Measurements from ENCODE around the gene CARD9.
"Not testable (repeated sequence)": the region's sequence is repeated elsewhere in the genome, so short reads cannot be mapped to it uniquely, and the experiment has no call there.

CARD9 gene

DNA sequence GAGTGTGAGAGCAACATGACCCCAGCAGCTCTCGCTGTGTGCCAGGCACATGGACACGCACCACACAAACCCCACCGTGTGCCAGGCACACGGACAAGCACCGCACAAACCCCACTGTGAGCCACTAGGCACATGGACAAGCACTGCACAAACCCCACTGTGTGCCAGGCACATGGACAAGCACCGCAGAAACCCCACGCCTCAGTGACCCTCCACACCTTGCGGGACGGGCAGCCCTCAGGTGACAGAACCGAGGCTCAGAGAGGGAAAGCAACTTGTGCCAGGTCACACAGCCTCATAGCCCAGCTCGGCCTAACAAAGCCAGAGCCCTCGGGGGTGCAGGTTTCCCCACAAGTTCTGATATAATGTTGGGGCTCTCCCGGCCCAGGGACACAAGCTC, 48.1 kb downstream of the CARD9 start:
- H3K4me1 ChIP-seq (ENCODE audit: control insufficient read depth, insufficient read depth, low read length, poor library complexity, severe bottlenecking), result peaks cover 11% of the 10 kb centered on the region
- no peak overlapping the region for H3K4me3 ChIP-seq (ENCODE audit: insufficient read depth, low read depth, low read length, poor library complexity, severe bottlenecking)
- no peak for DNase-seq

DNA sequence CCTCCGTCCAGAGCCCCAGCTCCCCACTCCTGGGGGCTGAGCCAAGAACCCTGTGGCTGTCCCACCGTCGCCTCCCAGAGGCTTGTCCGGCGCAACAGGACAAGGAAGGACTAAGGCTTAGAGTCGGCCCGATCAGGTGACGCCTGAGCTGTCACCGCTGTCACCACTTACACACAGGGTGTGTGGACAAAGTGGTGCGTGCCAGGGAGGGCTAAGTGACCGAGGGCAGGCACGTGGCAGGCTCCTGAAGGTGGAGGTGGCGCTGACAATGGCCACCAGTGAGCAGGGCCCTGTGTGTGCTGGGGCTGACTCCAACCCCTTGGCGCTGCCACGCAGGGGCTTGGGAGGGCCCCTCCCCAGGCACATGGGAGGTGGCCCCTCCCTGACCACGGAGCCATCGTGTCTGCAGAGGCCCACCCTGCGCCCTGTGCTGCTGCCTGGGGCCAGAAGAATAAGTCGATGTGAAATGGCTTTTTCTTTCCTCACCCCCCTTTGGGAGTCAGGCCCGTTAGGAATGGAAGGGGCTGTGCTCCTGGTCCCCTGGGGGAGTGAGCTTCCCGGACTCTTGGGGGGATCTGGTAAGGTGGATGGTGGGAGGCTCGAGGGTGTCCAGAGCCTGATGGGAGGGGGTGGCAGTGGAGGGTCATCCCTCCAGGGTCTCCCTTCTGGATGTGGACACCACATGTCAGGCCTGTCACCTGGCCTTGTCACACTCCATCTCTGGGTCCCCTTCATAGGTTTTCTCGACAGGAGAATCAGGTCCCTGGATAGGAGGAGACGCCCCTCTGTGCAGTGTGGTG, 48.8 kb downstream of the CARD9 start:
- no peak for DNase-seq
- Histone ChIP-seq H3K27ac (ENCODE audit: insufficient read depth, low read length, poor library complexity, severe bottlenecking) (no peak overlapping the region), H3K4me1 (ENCODE audit: control insufficient read depth, insufficient read depth, low read length, poor library complexity, severe bottlenecking) (peaks cover 11% of the 10 kb centered on the region)

More for the DNA sequence above, 48.1 kb downstream of the CARD9 start:
- no peaks in the 10 kb centered on the region for H3K36me3 ChIP-seq (ENCODE audit: control insufficient read depth, insufficient read depth, low read length)
- H3K27me3 ChIP-seq (replicated peaks; ENCODE audit: control insufficient read depth, insufficient read depth, low read length, poor library complexity, severe bottlenecking), result no peaks in the 10 kb centered on the region
- no peaks in the 10 kb centered on the region for H3K9me3 ChIP-seq (ENCODE audit: control insufficient read depth, low read length)
- H3K27ac ChIP-seq (ENCODE audit: insufficient read depth, low read length, poor library complexity, severe bottlenecking), result no peak overlapping the region

DNA sequence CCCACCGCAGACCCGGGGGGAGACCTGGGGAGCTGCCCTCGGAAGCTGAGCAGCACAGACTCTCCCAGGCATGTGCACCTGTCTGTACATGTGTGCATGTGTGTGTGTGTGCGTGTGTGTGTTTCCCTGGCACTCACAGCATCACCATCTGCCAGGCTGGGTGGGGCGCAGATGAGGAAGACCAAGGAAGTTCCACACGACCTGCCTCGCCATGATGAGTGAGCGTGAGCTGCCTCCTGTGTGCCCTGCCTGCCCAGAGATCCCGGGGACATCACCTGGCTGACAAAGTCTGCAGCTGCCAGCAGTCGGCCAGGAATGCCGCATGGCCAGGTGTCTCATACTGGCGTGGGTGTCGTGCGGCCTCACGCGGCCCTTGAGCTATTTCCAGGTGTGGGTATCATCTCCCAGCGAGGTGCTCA, 50.1 kb downstream of the CARD9 start:
- Histone ChIP-seq H3K36me3 (ENCODE audit: control insufficient read depth, insufficient read depth, low read length) (no peaks in the 10 kb centered on the region), H3K27me3 (replicated peaks; ENCODE audit: control insufficient read depth, insufficient read depth, low read length, poor library complexity, severe bottlenecking) (no peaks in the 10 kb centered on the region), H3K9me3 (ENCODE audit: control insufficient read depth, low read length) (no peaks in the 10 kb centered on the region), H3K4me3 (ENCODE audit: insufficient read depth, low read depth, low read length, poor library complexity, severe bottlenecking) (no peak overlapping the region), H3K27ac (ENCODE audit: insufficient read depth, low read length, poor library complexity, severe bottlenecking) (no peak overlapping the region), H3K4me1 (ENCODE audit: control insufficient read depth, insufficient read depth, low read length, poor library complexity, severe bottlenecking) (peaks cover 8% of the 10 kb centered on the region)
- no peak for DNase-seq

More for the DNA sequence above, 48.8 kb downstream of the CARD9 start:
- no peaks in the 10 kb centered on the region for H3K36me3 ChIP-seq (ENCODE audit: control insufficient read depth, insufficient read depth, low read length)
- H3K4me3 ChIP-seq (ENCODE audit: insufficient read depth, low read depth, low read length, poor library complexity, severe bottlenecking), result no peak overlapping the region
- H3K9me3 ChIP-seq (ENCODE audit: control insufficient read depth, low read length), result no peaks in the 10 kb centered on the region
- H3K27me3 ChIP-seq (replicated peaks; ENCODE audit: control insufficient read depth, insufficient read depth, low read length, poor library complexity, severe bottlenecking), result no peaks in the 10 kb centered on the region

DNA sequence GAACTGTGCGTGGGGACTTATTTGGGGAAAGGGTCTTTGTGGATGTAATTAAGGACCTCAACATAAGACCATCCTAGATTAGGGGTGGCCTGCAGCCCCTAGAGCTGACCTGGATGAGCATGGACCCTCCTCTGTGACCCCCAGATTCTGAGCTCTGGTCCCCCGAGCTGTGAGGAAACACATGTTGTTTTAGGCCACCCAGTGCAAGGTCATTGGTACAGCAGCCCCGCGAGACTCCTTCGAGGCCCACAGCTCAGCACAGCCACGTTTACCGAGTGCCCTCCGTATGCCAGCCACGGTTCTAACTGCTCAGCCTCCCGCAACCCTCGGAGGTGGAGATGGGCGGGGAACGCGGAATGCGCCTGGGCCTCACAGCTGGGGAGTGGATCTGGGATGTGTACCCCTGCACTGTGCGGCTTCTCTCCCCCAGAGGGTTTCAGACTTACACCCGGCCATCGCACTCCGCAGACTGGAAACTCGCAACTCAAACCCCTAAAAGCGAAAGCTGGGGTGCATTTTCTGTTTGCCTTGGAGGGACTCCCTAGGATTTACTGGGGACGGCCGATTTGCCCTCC, 50.6 kb downstream of the CARD9 start:
- Histone ChIP-seq H3K36me3 (ENCODE audit: control insufficient read depth, insufficient read depth, low read length) (no peaks in the 10 kb centered on the region), H3K27me3 (replicated peaks; ENCODE audit: control insufficient read depth, insufficient read depth, low read length, poor library complexity, severe bottlenecking) (no peaks in the 10 kb centered on the region), H3K4me3 (ENCODE audit: insufficient read depth, low read depth, low read length, poor library complexity, severe bottlenecking) (no peak overlapping the region), H3K9me3 (ENCODE audit: control insufficient read depth, low read length) (no peaks in the 10 kb centered on the region), H3K4me1 (ENCODE audit: control insufficient read depth, insufficient read depth, low read length, poor library complexity, severe bottlenecking) (peaks cover 3% of the 10 kb centered on the region), H3K27ac (ENCODE audit: insufficient read depth, low read length, poor library complexity, severe bottlenecking) (no peak overlapping the region)
- DNase-seq, result no peak

DNA sequence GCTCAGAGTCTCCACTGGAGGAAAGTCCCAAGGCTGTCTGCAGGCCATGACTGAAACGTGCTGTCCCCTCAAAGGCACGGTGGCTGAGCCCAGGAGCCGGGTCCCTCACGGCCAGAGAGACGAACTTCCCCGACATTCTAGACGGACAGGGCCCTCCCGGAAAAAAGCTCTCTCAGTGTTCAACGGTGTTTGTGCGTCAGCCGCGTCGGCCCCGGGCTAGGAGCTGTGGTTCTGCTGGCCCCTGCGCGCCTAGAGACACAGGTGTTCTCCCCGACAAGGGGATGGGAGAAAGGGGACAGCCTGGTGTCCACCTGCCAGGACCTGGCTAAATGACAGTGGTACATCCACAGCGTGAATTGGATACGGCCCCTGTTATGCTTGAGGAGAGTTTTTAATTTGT, 51.9 kb downstream of the CARD9 start:
- H3K4me1 ChIP-seq (ENCODE audit: control insufficient read depth, insufficient read depth, low read length, poor library complexity, severe bottlenecking), result no peaks in the 10 kb centered on the region
- no peaks in the 10 kb centered on the region for H3K9me3 ChIP-seq (ENCODE audit: control insufficient read depth, low read length)
- no peaks in the 10 kb centered on the region for H3K36me3 ChIP-seq (ENCODE audit: control insufficient read depth, insufficient read depth, low read length)
- no peak for DNase-seq
- no peaks in the 10 kb centered on the region for H3K27me3 ChIP-seq (replicated peaks; ENCODE audit: control insufficient read depth, insufficient read depth, low read length, poor library complexity, severe bottlenecking)
- no peak overlapping the region for H3K4me3 ChIP-seq (ENCODE audit: insufficient read depth, low read depth, low read length, poor library complexity, severe bottlenecking)
- H3K27ac ChIP-seq (ENCODE audit: insufficient read depth, low read length, poor library complexity, severe bottlenecking), result no peak overlapping the region

DNA sequence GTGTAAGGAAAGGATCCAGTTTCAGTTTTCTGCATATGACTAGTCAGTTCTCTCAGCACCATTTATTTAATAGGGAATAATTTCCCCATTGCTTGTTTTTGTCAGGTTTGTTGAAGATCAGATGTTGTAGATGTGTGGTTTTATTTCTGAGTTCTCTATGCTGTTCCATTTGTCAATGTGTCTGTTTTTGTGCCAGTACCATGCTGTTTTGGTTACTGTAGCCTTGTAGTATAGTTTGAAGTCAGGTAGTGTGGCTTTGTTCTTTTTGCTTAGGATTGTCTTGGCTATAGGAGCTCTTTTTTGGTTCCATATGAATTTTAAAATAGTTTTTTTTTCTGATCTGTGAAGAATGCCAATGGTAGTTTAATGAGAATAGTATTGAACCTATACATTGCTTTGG, 52.5 kb downstream of the CARD9 start:
- H3K4me3 ChIP-seq (ENCODE audit: insufficient read depth, low read depth, low read length, poor library complexity, severe bottlenecking); H3K27ac ChIP-seq (ENCODE audit: insufficient read depth, low read length, poor library complexity, severe bottlenecking); H3K36me3 ChIP-seq (ENCODE audit: control insufficient read depth, insufficient read depth, low read length); H3K4me1 ChIP-seq (ENCODE audit: control insufficient read depth, insufficient read depth, low read length, poor library complexity, severe bottlenecking); DNase-seq; H3K9me3 ChIP-seq (ENCODE audit: control insufficient read depth, low read length); H3K27me3 ChIP-seq (replicated peaks; ENCODE audit: control insufficient read depth, insufficient read depth, low read length, poor library complexity, severe bottlenecking): not testable (repeated sequence)

DNA sequence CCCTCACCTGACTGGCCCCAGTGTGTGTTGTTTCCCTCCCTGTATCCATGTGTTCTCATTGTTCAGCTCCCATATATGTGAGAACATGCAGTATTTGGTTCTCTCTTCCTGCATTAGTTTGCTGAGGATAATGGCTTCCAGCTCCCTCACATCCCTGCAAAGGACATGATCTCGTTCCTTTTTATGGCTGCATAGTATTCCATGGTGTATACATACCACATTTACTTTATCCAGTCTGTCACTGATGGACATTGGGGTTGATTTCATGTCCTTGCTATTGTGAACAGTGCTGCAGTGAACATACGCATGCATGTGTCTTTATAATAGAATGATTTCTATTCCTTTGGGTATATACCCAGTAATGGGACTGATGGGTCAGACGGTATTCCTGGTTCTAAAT, 53.5 kb downstream of the CARD9 start:
- H3K27ac ChIP-seq (ENCODE audit: insufficient read depth, low read length, poor library complexity, severe bottlenecking); H3K9me3 ChIP-seq (ENCODE audit: control insufficient read depth, low read length); DNase-seq; H3K4me3 ChIP-seq (ENCODE audit: insufficient read depth, low read depth, low read length, poor library complexity, severe bottlenecking); H3K27me3 ChIP-seq (replicated peaks; ENCODE audit: control insufficient read depth, insufficient read depth, low read length, poor library complexity, severe bottlenecking); H3K4me1 ChIP-seq (ENCODE audit: control insufficient read depth, insufficient read depth, low read length, poor library complexity, severe bottlenecking); H3K36me3 ChIP-seq (ENCODE audit: control insufficient read depth, insufficient read depth, low read length): not testable (repeated sequence)

DNA sequence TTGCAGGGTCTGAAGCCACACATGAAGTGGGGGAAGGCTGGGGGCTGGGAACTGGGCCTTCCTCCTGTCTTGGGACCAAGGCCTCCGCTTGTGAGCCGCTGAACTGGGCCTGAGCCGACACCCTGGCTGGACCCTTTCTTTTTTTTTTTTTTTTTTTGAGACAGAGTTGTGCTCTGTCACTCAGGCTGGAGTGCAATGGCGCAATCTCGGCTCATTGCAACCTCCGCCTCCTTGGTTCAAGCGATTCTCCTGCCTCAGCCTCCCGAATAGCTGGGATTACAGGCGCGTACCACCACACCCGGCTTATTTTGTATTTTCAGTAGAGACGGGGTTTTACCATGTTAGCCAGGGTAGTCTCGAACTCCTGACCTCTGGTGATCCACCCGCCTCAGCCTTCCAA, 54.2 kb downstream of the CARD9 start:
- H3K4me1 ChIP-seq (ENCODE audit: control insufficient read depth, insufficient read depth, low read length, poor library complexity, severe bottlenecking); DNase-seq; H3K27me3 ChIP-seq (replicated peaks; ENCODE audit: control insufficient read depth, insufficient read depth, low read length, poor library complexity, severe bottlenecking); H3K36me3 ChIP-seq (ENCODE audit: control insufficient read depth, insufficient read depth, low read length); H3K9me3 ChIP-seq (ENCODE audit: control insufficient read depth, low read length); H3K27ac ChIP-seq (ENCODE audit: insufficient read depth, low read length, poor library complexity, severe bottlenecking); H3K4me3 ChIP-seq (ENCODE audit: insufficient read depth, low read depth, low read length, poor library complexity, severe bottlenecking): not testable (repeated sequence)

DNA sequence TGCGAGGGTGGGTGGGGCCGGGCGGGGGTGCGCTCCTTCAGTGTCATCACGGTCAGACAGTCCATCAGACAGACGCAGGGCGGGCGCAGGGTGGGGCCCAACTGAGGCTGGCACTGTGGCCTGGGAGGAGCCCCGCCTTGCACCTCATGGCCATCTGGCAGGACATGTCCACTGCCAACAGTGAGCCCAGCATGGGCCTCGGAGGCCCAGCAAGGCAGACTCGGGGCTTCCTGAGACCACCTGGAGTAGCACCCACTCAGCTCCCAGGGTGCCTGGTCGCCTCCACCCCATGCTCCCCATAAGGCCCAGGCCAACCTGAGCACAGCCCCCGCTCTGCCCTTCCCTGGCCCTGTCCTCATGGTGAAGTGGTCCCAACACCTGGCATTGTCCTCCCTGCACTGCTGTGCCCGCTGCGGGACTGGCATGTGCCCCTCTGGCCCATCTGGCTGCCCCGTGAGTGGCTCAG, 54.7 kb downstream of the CARD9 start:
- H3K4me3 ChIP-seq (ENCODE audit: insufficient read depth, low read depth, low read length, poor library complexity, severe bottlenecking), result no peak overlapping the region
- H3K36me3 ChIP-seq (ENCODE audit: control insufficient read depth, insufficient read depth, low read length), result no peaks in the 10 kb centered on the region
- no peak for DNase-seq
- no peaks in the 10 kb centered on the region for H3K27me3 ChIP-seq (replicated peaks; ENCODE audit: control insufficient read depth, insufficient read depth, low read length, poor library complexity, severe bottlenecking)
- no peaks in the 10 kb centered on the region for H3K4me1 ChIP-seq (ENCODE audit: control insufficient read depth, insufficient read depth, low read length, poor library complexity, severe bottlenecking)
- no peak overlapping the region for H3K27ac ChIP-seq (ENCODE audit: insufficient read depth, low read length, poor library complexity, severe bottlenecking)
- no peaks in the 10 kb centered on the region for H3K9me3 ChIP-seq (ENCODE audit: control insufficient read depth, low read length)

DNA sequence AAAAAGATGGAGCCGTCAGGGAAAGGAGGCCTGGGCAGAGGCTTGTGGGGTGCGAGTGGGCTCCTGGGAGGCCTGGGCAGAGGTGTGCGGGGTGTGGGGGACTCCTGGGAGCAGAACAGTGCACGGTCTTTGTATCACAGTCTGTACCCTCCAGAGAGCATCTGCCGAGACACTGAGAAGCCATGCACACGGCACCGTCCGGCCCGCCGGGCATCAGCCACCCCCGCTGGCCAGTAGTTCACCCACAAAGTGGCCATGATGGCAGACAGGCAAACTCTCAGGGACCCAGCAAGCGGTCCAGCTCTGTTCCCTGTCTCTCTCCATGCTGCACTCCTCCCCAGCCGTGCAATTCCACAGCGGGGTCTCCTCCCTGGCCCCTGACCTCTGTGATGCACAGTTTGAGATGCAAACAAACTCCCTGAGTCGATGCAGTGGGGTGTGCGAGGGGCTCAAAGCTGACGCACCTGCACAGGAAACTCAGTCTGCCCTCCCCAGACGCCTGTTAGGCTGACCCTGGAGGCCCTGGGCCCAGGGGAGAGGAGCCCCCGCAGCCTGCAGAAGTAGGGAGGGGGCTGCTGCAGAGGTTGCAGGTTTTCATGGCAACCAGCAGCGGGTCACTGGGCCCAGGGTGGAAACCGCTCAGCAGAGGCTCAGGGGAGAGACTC, 55.2 kb downstream of the CARD9 start:
- Histone ChIP-seq H3K36me3 (ENCODE audit: control insufficient read depth, insufficient read depth, low read length) (no peaks in the 10 kb centered on the region), H3K4me3 (ENCODE audit: insufficient read depth, low read depth, low read length, poor library complexity, severe bottlenecking) (no peak overlapping the region), H3K9me3 (ENCODE audit: control insufficient read depth, low read length) (no peaks in the 10 kb centered on the region), H3K27me3 (replicated peaks; ENCODE audit: control insufficient read depth, insufficient read depth, low read length, poor library complexity, severe bottlenecking) (no peaks in the 10 kb centered on the region), H3K4me1 (ENCODE audit: control insufficient read depth, insufficient read depth, low read length, poor library complexity, severe bottlenecking) (no peaks in the 10 kb centered on the region), H3K27ac (ENCODE audit: insufficient read depth, low read length, poor library complexity, severe bottlenecking) (no peak overlapping the region)
- no peak for DNase-seq
